Measurements from ENCODE around the gene ONECUT1. TPM values are rescaled to one million over a fixed set of nuclear protein-coding genes. Genes with fewer than 3 reads are reported as not detected.

The ONECUT1 gene
- total and polyA plus RNA-seq, 8 donors: 0.18 to 1.2 TPM; not detected in 6

DNA sequence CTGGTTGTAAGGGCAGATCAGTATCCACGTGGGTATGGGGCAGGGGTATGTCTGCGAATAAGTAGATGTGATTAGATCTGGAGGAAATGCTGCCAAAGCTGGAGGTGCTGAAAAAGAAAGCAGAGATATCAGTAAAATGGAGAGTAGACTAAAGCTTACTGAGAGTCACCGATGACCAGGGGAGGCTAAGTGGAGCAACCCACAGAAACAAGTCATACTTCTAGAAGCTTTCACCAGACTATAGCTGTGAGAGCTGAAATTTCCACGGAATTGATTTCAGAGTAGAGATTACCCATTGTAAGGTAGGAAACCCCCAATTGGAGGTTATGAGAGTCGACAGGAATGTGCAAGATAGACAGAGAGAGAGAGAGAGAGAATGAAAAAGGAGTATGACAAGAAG, 27.5 kb downstream of the ONECUT1 start:
- intact Hi-C loops (cut with DNase I; ENCODE audit: low total_unique reads): no loop called here
- no peak overlapping the region for H3K27ac ChIP-seq
- peaks cover 0 to 21% (median 0%) of the 10 kb centered on the region in 3 donors for H3K27me3 ChIP-seq
- no peaks in the 10 kb centered on the region for H3K9me3 ChIP-seq
- TF ChIP-seq CTCF (IDR thresholded peaks at IDR 0.05) (no peak), EP300 (IDR thresholded peaks at IDR 0.05) (no peak), POLR2A (IDR thresholded peaks at IDR 0.05) (no peak), POLR2AphosphoS5 (IDR thresholded peaks at IDR 0.05) (no peak)
- no peaks in the 10 kb centered on the region for H3K36me3 ChIP-seq
- H3K4me1 ChIP-seq: no peaks in the 10 kb centered on the region
- no peak for DNase-seq
- no peak overlapping the region for H3K4me3 ChIP-seq
- 67 to 76% (median 76%) methylated on average over 5 of the region's 5 CpGs for WGBS, 5 donors

GRCh38 chr15:52760562-52760961, 29.6 kb downstream of the ONECUT1 start:
- H3K27me3 ChIP-seq: peaks cover 0 to 8% (median 0%) of the 10 kb centered on the region in 3 donors
- no peaks in the 10 kb centered on the region for H3K36me3 ChIP-seq
- H3K4me3 ChIP-seq: no peak overlapping the region
- no peaks in the 10 kb centered on the region for H3K9me3 ChIP-seq
- intact Hi-C loops (cut with DNase I; ENCODE audit: low total_unique reads): no loop called here
- no peak overlapping the region for H3K27ac ChIP-seq
- no peak for DNase-seq
- TF ChIP-seq CTCF (IDR thresholded peaks at IDR 0.05) (no peak), POLR2A (IDR thresholded peaks at IDR 0.05) (no peak), EP300 (IDR thresholded peaks at IDR 0.05) (no peak), POLR2AphosphoS5 (IDR thresholded peaks at IDR 0.05) (no peak)
- WGBS, 5 donors: 71 to 91% (median 79%) methylated on average over 1 of the region's 1 CpG
- H3K4me1 ChIP-seq: no peaks in the 10 kb centered on the region

DNA sequence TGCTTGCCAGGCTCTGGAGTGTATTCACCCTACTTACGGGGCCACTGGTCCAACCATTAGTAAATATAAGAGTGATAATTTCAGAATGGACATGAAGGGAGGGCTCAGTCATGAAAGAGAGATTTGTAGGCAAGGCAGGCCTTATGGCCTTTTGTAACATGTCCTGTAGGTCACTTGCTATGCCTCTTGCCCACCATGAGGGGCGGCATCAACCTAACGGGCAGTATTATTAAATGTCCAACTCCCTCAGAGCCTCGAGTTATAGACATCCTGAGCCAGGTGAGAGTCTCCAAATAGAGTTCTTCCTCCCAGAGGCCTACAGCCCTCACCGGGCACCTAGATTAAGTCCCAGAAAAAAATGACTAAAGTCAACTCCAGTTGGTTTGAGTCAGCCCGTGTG, 30.2 kb downstream of the ONECUT1 start:
- Histone ChIP-seq H3K27me3 (peaks cover 0 to 6% (median 0%) of the 10 kb centered on the region in 3 donors), H3K9me3 (no peaks in the 10 kb centered on the region), H3K36me3 (no peaks in the 10 kb centered on the region), H3K27ac (no peak overlapping the region), H3K4me3 (no peak overlapping the region), H3K4me1 (no peaks in the 10 kb centered on the region)
- no peak for DNase-seq
- 70 to 92% (median 85%) methylated on average over 6 of the region's 6 CpGs for WGBS, 5 donors
- intact Hi-C loops (cut with DNase I; ENCODE audit: low total_unique reads): no loop called here
- TF ChIP-seq EP300 (IDR thresholded peaks at IDR 0.05) (no peak), CTCF (IDR thresholded peaks at IDR 0.05) (no peak), POLR2A (IDR thresholded peaks at IDR 0.05) (no peak), POLR2AphosphoS5 (IDR thresholded peaks at IDR 0.05) (no peak)

- H3K4me1 ChIP-seq: no peaks in the 10 kb centered on the region
- no peak for DNase-seq
- TF ChIP-seq POLR2A (IDR thresholded peaks at IDR 0.05): no peak
- TF ChIP-seq CTCF (IDR thresholded peaks at IDR 0.05): no peak
- TF ChIP-seq EP300 (IDR thresholded peaks at IDR 0.05): no peak
- no peak for TF ChIP-seq POLR2AphosphoS5 (IDR thresholded peaks at IDR 0.05)
- no peaks in the 10 kb centered on the region for H3K36me3 ChIP-seq
- H3K27me3 ChIP-seq: peaks cover 0 to 6% (median 0%) of the 10 kb centered on the region in 3 donors
- no peak overlapping the region for H3K27ac ChIP-seq
- no peak overlapping the region for H3K4me3 ChIP-seq
- 77 to 92% (median 87%) methylated on average over 6 of the region's 6 CpGs for WGBS, 5 donors
- H3K9me3 ChIP-seq: no peaks in the 10 kb centered on the region
- intact Hi-C loops (cut with DNase I; ENCODE audit: low total_unique reads): no loop called here
These were observed 32.6 kb downstream of the ONECUT1 start for GRCh38 chr15:52757496-52757895.
